HCT116 (cell line): ENCODE results near the gene ZRANB1. TPM values are rescaled to one million over a fixed set of nuclear protein-coding genes. Genes with fewer than 3 reads are reported as not detected.

ENCODE experiments used
- ATAC-seq: fragments of 200-7000 bp; cut with Tn5 transposase; 2 replicates; pipeline ENCODE4 v1.9.1; 2020; ENCODE audit warnings: mild to moderate bottlenecking, moderate library complexity
- BruUV-seq: library from RNA; stranded (reverse); fragments of 400-500 nt; replicated peaks from 2 replicates; lab custom pipeline; 2021; lab: Mats Ljungman, UMichigan
- CTCF ChIA-PET: fragments of 300-600 bp; sonication (Branson Sonifier 250); formaldehyde crosslinking; loops from one replicate; lab custom pipeline; 2021; ENCODE audit warnings: antibody characterized with exemption; lab: Charles Lee
- POLR2A ChIA-PET: fragments of 300-600, 350-600 bp; sonication (Branson Sonifier 250); formaldehyde crosslinking; loops from one replicate; lab custom pipeline; 2021; ENCODE audit warnings: antibody characterized with exemption; lab: Charles Lee
- RAD21 ChIA-PET, 2 experiments: fragments of 300-600 bp; sonication (Branson Sonifier 250); formaldehyde crosslinking; loops; one replicate each; lab custom pipeline; 2023; ENCODE audit warnings: low total read pairs in 2 of 2; ENCODE audit not compliant: uncharacterized antibody in 2 of 2, unreplicated experiment in 2 of 2, low non-redundant PET in 1 of 2; lab: Charles Lee
- DNase-seq: peaks from one replicate; pipeline ENCODE4 v3.0.0-alpha.2; 2010; ENCODE audit warnings: low read depth, low spot score
- H2AFZ ChIP-seq: fragments of 200-600 bp; shearing (Covaris generic), sonication (generic); 2 replicates; pipeline ENCODE4 v1.6.1; 2017; ENCODE audit warnings: low read depth, mixed run types, mixed read lengths, antibody characterized with exemption, low read length; ENCODE audit not compliant: poor library complexity, severe bottlenecking
- H3K27ac ChIP-seq: 2 replicates; pipeline ENCODE4 v1.5.1; 2012; ENCODE audit warnings: low read depth, low read length
- H3K27me3 ChIP-seq: fragments of 200-600 bp; sonication (generic); 2 replicates; pipeline ENCODE4 v1.6.1; 2016; ENCODE audit warnings: mixed run types, low read length, mixed read lengths; ENCODE audit not compliant: insufficient read depth
- H3K36me3 ChIP-seq, 2 experiments: fragments of 200-500 bp in 1 of 2; fragments of 200-600 bp in 1 of 2; sonication (Bioruptor generic) in 1 of 2; sonication (generic) in 1 of 2; 2 replicates each; pipeline versions ENCODE4 v1.5.1 to v1.6.1; 2014 to 2016; ENCODE audit warnings: low read length in 2 of 2, inconsistent platforms in 1 of 2, mixed read lengths in 1 of 2, mixed run types in 1 of 2; ENCODE audit not compliant: insufficient read depth in 2 of 2, control insufficient read depth in 1 of 2
- H3K4me1 ChIP-seq, 2 experiments: fragments of 200-600 bp in 1 of 2; sonication (generic) in 1 of 2; 2 replicates each; pipeline versions ENCODE4 v1.5.1 to v1.6.1; 2012 to 2017; ENCODE audit warnings: low read length in 2 of 2, inconsistent platforms in 1 of 2, mild to moderate bottlenecking in 1 of 2, mixed read lengths in 1 of 2, mixed run types in 1 of 2, moderate library complexity in 1 of 2; ENCODE audit not compliant: insufficient read depth in 2 of 2, control insufficient read depth in 1 of 2
- H3K4me2 ChIP-seq: fragments of 200-600 bp; sonication (generic); 2 replicates; pipeline ENCODE4 v1.6.1; 2017; ENCODE audit warnings: mixed run types, low read length, mixed read lengths
- H3K4me3 ChIP-seq, 2 experiments: fragments of 200-600 bp in 1 of 2; sonication (generic) in 1 of 2; replicated peaks in 1 of 2; 2 replicates each; pipeline ENCODE4 v1.5.1; 2011 to 2016; ENCODE audit warnings: low read length in 2 of 2, control low read depth in 1 of 2, low read depth in 1 of 2, mild to moderate bottlenecking in 1 of 2, mixed read lengths in 1 of 2, mixed run types in 1 of 2
- H3K79me2 ChIP-seq: fragments of 200-600 bp; sonication (generic); 2 replicates; pipeline ENCODE4 v1.6.1; 2017; ENCODE audit warnings: mild to moderate bottlenecking, mixed run types, low read length, moderate library complexity, mixed read lengths; ENCODE audit not compliant: insufficient read depth
- H3K9ac ChIP-seq: fragments of 200-600 bp; sonication (generic); 2 replicates; pipeline ENCODE4 v1.6.1; 2016; ENCODE audit warnings: low read length, mixed read lengths
- H3K9me2 ChIP-seq: fragments of 200-600 bp; sonication (generic), shearing (Covaris generic); 2 replicates; pipeline ENCODE4 v1.6.1; 2017; ENCODE audit warnings: mixed run types, mild to moderate bottlenecking, moderate library complexity; ENCODE audit not compliant: insufficient read depth
- H3K9me3 ChIP-seq, 2 experiments: fragments of 200-500 bp in 1 of 2; fragments of 200-600 bp in 1 of 2; sonication (Bioruptor generic) in 1 of 2; sonication (generic) in 1 of 2; 2 replicates each; pipeline ENCODE4 v1.6.1; 2014 to 2017; ENCODE audit warnings: low read length in 2 of 2, mixed read lengths in 2 of 2, inconsistent platforms in 1 of 2, low read depth in 1 of 2, mild to moderate bottlenecking in 1 of 2, mixed run types in 1 of 2, moderate library complexity in 1 of 2; ENCODE audit not compliant: control insufficient read depth in 1 of 2, insufficient read depth in 1 of 2
- H4K20me1 ChIP-seq: fragments of 200-600 bp; sonication (generic), shearing (Covaris generic); 2 replicates; pipeline ENCODE4 v1.6.1; 2017; ENCODE audit warnings: mixed run types, mild to moderate bottlenecking, moderate library complexity; ENCODE audit not compliant: insufficient read depth
- CBX3 ChIP-seq: IDR thresholded peaks from 2 replicates; pipeline ENCODE4 v1.6.1; 2012; ENCODE audit warnings: low read depth
- POLR2A ChIP-seq: IDR thresholded peaks from 2 replicates; pipeline ENCODE4 v1.7.0; 2011; ENCODE audit warnings: borderline replicate concordance; ENCODE audit not compliant: insufficient read depth, insufficient read length; ENCODE audit errors: extremely low read depth
- ZBTB33 ChIP-seq: IDR thresholded peaks from 2 replicates; pipeline ENCODE4 v1.6.1; 2011; ENCODE audit warnings: mild to moderate bottlenecking, low read length, moderate library complexity; ENCODE audit not compliant: insufficient replicate concordance; ENCODE audit errors: extremely low read depth
- intact Hi-C: fragments of 100-400 bp; cut with micrococcal nuclease; formaldehyde crosslinking; loops from 2 replicates; pipeline ENCODE4 v1.10.0; 2022
- total RNA-seq: library from RNA; stranded (reverse); gene quantifications from one replicate; pipeline ENCODE4 v1.2.1, GENCODE V29; 2021; ENCODE audit not compliant: unreplicated experiment
- TF ChIP-seq, protein P1 (sequence below): IDR thresholded peaks from 2 replicates; pipeline ENCODE4 v1.6.1; 2012

ZRANB1 gene
- total RNA-seq, 1 experiment from 2014 or later, result 23.9 TPM

GRCh38 chr10:124998624-124999291 lies 56.8 kb downstream of the ZRANB1 start:
- Histone ChIP-seq H3K4me3 (no peak overlapping the region), H3K79me2 (peaks cover 6% of the 10 kb centered on the region; the same call in 1 of the 2 replicates), H3K27me3 (no peaks in the 10 kb centered on the region), H3K9ac (no peak overlapping the region), H3K27ac (no peak overlapping the region), H3K9me2 (no peaks in the 10 kb centered on the region), H3K4me2 (no peak overlapping the region), H4K20me1 (no peaks in the 10 kb centered on the region), H2AFZ (no peak overlapping the region), H3K4me1 (no peaks in the 10 kb centered on the region), H3K9me3 (no peaks in the 10 kb centered on the region), H3K36me3 (peaks cover 40 to 49% of the 10 kb centered on the region in 2 experiments)
- POLR2A ChIA-PET, result no interaction called here
- CTCF ChIA-PET, result no interaction called here
- BruUV-seq, result no TSS peak
- intact Hi-C loops, result loop anchor here (10.0 kb wide), 1 partner anchor 346 kb away; no protein-coding TSS in a partner anchor
- no peak for DNase-seq
- RAD21 ChIA-PET, result interaction anchor here in 1 of 2 experiments (0.7 kb wide), 1 partner anchor 15 kb away, joined by 5 read pairs; no protein-coding TSS in a partner anchor
- TF ChIP-seq ZBTB33 (no peak), POLR2A (no peak), CBX3 (no peak)
- TF ChIP-seq, protein P1, sequence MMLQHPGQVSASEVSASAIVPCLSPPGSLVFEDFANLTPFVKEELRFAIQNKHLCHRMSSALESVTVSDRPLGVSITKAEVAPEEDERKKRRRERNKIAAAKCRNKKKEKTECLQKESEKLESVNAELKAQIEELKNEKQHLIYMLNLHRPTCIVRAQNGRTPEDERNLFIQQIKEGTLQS, result no peak
- ATAC-seq, result no peak
